ENCODE data around the gene PAPPA2. TPM values are rescaled to one million over a fixed set of nuclear protein-coding genes. Genes with fewer than 3 reads are reported as not detected.
"Not testable (repeated sequence)": the region's sequence is repeated elsewhere in the genome, so short reads cannot be mapped to it uniquely, and the experiment has no call there.

PAPPA2 gene
- total and polyA plus RNA-seq, 10 of the 15 experiments (the other 5 are each of a cell fraction or from before 2014, with no cell fraction given) = under 0.01 to 0.06 (median 0.03) TPM; not detected in 7

DNA sequence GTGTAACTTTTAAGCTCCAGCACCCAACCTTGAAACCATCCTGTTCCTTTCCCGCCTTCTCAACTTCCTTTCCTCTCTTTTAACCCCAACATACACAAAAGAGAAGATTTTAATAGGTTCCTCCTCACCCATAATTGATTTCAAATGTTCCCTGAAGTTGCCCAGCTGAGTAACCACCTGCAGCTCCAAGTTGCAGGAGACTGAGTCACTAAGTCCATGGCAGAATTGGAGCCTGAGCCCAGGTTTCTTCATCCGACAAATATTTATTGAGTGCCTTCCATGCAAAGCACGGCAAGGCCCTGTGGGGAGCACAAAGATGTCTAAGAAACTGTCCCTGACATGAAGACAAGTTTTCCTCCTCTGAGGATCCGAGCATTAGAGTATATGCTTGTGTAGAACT lies 97.7 kb downstream of the PAPPA2 start:
- ATAC-seq (no peak), FAIRE-seq (no peak), DNase-seq (ENCODE audit: low read depth, low spot score) (no peak)
- Histone ChIP-seq H4K20me1 (ENCODE audit: control insufficient read depth, insufficient read depth) (no peaks in the 10 kb centered on the region), H2AFZ (ENCODE audit: control insufficient read depth, low read depth, low read length) (no peak overlapping the region), H3K4me1 (ENCODE audit: control insufficient read depth, insufficient read depth, low read length) (no peaks in the 10 kb centered on the region), H3K36me3 (ENCODE audit: control insufficient read depth in 2 of 2, insufficient read depth in 2 of 2, low read length in 1 of 2) (no peaks in the 10 kb centered on the region), H3K4me2 (ENCODE audit: control insufficient read depth, insufficient read depth) (no peak overlapping the region), H3K27ac (ENCODE audit: control insufficient read depth, insufficient read depth) (no peak overlapping the region), H3K9me3 (replicated peaks; ENCODE audit: control insufficient read depth, insufficient read depth, low read length) (no peaks in the 10 kb centered on the region), H3K4me3 (no peak overlapping the region), H3K27me3 (replicated peaks in 1 of 2; ENCODE audit: control insufficient read depth in 2 of 2, insufficient read depth in 2 of 2, low read length in 1 of 2) (0 out of 4 replicates have a peak, but pooled peaks cover 0 to 2% of the 10 kb centered on the region in 2 experiments), H3K79me2 (ENCODE audit: control insufficient read depth, insufficient read depth, low read length) (no peaks in the 10 kb centered on the region), H3K9ac (ENCODE audit: control insufficient read depth, insufficient read depth, low read length) (no peak overlapping the region)
- 46% methylated on average over 4 of the region's 4 CpGs for WGBS (ENCODE audit: insufficient coverage, insufficient replicate concordance, low lambda C conversion rate, missing lambda C conversion rate)
- in situ Hi-C loops (cut with MboI) (no loop called here), intact Hi-C loops (cut with micrococcal nuclease; ENCODE audit: unreplicated experiment) (loop anchor here (1.0 to 2.0 kb wide), 2 partner anchors 131 to 284 kb away; no protein-coding TSS in a partner anchor)
- ChIA-PET CTCF (interaction anchor here (0.7 to 4.4 kb wide), 13 partner anchors 11 to 324 kb away, joined by 3 to 67 read pairs (median 6); no protein-coding TSS in a partner anchor), RAD21 (ENCODE audit: unreplicated experiment) (interaction anchor here (1.0 to 4.4 kb wide), 3 partner anchors 130 to 320 kb away, joined by 4 to 21 read pairs (median 4); no protein-coding TSS in a partner anchor), SMC1A (ENCODE audit: uncharacterized antibody, unreplicated experiment) (interaction anchor here (0.6 to 3.5 kb wide), 9 partner anchors 10 to 320 kb away, joined by 3 to 25 read pairs (median 3); no protein-coding TSS in a partner anchor), POLR2A (no interaction called here)
- TF ChIP-seq TCF3 (IDR thresholded peaks at IDR 0.05; ENCODE audit: borderline replicate concordance, insufficient read depth, low read depth, low read length) (no peak), CHD4 (IDR thresholded peaks at IDR 0.05) (no peak), EZH2 (IDR thresholded peaks at IDR 0.05; ENCODE audit: borderline replicate concordance, control insufficient read depth, low read depth, low read length) (no peak), SRF (IDR thresholded peaks at IDR 0.05; ENCODE audit: low read depth in 2 of 2, low read length in 2 of 2) (no peak), LARP7 (IDR thresholded peaks at IDR 0.05) (no peak)
- TF ChIP-seq, protein P1, sequence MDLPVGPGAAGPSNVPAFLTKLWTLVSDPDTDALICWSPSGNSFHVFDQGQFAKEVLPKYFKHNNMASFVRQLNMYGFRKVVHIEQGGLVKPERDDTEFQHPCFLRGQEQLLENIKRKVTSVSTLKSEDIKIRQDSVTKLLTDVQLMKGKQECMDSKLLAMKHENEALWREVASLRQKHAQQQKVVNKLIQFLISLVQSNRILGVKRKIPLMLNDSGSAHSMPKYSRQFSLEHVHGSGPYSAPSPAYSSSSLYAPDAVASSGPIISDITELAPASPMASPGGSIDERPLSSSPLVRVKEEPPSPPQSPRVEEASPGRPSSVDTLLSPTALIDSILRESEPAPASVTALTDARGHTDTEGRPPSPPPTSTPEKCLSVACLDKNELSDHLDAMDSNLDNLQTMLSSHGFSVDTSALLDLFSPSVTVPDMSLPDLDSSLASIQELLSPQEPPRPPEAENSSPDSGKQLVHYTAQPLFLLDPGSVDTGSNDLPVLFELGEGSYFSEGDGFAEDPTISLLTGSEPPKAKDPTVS (IDR thresholded peaks at IDR 0.05; ENCODE audit: low read depth, low read length) = no peak
- TF ChIP-seq, protein P2, sequence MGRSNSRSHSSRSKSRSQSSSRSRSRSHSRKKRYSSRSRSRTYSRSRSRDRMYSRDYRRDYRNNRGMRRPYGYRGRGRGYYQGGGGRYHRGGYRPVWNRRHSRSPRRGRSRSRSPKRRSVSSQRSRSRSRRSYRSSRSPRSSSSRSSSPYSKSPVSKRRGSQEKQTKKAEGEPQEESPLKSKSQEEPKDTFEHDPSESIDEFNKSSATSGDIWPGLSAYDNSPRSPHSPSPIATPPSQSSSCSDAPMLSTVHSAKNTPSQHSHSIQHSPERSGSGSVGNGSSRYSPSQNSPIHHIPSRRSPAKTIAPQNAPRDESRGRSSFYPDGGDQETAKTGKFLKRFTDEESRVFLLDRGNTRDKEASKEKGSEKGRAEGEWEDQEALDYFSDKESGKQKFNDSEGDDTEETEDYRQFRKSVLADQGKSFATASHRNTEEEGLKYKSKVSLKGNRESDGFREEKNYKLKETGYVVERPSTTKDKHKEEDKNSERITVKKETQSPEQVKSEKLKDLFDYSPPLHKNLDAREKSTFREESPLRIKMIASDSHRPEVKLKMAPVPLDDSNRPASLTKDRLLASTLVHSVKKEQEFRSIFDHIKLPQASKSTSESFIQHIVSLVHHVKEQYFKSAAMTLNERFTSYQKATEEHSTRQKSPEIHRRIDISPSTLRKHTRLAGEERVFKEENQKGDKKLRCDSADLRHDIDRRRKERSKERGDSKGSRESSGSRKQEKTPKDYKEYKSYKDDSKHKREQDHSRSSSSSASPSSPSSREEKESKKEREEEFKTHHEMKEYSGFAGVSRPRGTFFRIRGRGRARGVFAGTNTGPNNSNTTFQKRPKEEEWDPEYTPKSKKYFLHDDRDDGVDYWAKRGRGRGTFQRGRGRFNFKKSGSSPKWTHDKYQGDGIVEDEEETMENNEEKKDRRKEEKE (IDR thresholded peaks at IDR 0.05) = no peak
- no TSS peak for BruUV-seq (replicated peaks)

DNA sequence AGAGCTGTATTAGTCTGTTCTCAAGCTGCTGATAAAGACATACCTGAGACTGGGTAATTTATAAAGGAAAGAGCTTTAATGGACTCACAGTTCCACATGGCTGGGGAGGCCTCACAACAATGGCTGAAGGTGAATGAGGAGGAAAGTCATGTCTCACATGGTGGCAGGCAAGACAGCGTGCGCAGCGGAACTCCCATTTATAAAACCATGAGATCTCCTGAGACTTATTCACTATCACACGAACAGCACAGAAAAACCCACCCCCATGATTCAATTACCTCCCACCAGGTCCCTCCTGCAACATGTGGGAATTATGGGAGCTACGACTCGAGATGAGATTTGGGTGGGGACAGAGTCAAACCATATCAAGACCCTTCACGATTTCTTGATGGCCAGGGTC lies 98.8 kb downstream of the PAPPA2 start:
- H3K9ac ChIP-seq (ENCODE audit: control insufficient read depth, insufficient read depth, low read length); ATAC-seq; H3K4me2 ChIP-seq (ENCODE audit: control insufficient read depth, insufficient read depth); POLR2A ChIA-PET; H3K36me3 ChIP-seq (ENCODE audit: control insufficient read depth in 2 of 2, insufficient read depth in 2 of 2, low read length in 1 of 2); H3K4me1 ChIP-seq (ENCODE audit: control insufficient read depth, insufficient read depth, low read length); H3K27me3 ChIP-seq (replicated peaks in 1 of 2; ENCODE audit: control insufficient read depth in 2 of 2, insufficient read depth in 2 of 2, low read length in 1 of 2); H3K79me2 ChIP-seq (ENCODE audit: control insufficient read depth, insufficient read depth, low read length); H4K20me1 ChIP-seq (ENCODE audit: control insufficient read depth, insufficient read depth); FAIRE-seq; H2AFZ ChIP-seq (ENCODE audit: control insufficient read depth, low read depth, low read length); H3K27ac ChIP-seq (ENCODE audit: control insufficient read depth, insufficient read depth); H3K9me3 ChIP-seq (replicated peaks; ENCODE audit: control insufficient read depth, insufficient read depth, low read length); H3K4me3 ChIP-seq; in situ Hi-C loops (cut with MboI); BruUV-seq (replicated peaks); DNase-seq (ENCODE audit: low read depth, low spot score): not testable (repeated sequence)
- 42% methylated on average over 7 of the region's 7 CpGs for WGBS (ENCODE audit: insufficient coverage, insufficient replicate concordance, low lambda C conversion rate, missing lambda C conversion rate)
- ChIA-PET RAD21 (ENCODE audit: unreplicated experiment) (interaction anchor here (4.4 kb wide), 1 partner anchor 129 kb away, joined by 21 read pairs; no protein-coding TSS in a partner anchor), SMC1A (ENCODE audit: uncharacterized antibody, unreplicated experiment) (interaction anchor here (0.8 to 0.9 kb wide), 2 partner anchors 9 to 39 kb away, joined by 3 to 4 read pairs; no protein-coding TSS in a partner anchor), CTCF (interaction anchor here (3.7 to 4.4 kb wide), 3 partner anchors 12 to 317 kb away, joined by 24 to 67 read pairs (median 47); no protein-coding TSS in a partner anchor)
- intact Hi-C loops (cut with micrococcal nuclease; ENCODE audit: unreplicated experiment) = loop anchor here (2.0 kb wide), 1 partner anchor 283 kb away; no protein-coding TSS in a partner anchor
